Activated gamma-delta T cell (primary cell): Measurements from ENCODE around the gene CDH8.

Experiments used
- DNase-seq: peaks from one replicate; lab custom pipeline; 2025; lab: John Stamatoyannopoulos, UW
- total RNA-seq, 2 donors: gene quantifications; one replicate each; lab custom pipeline; 2026; lab: John Stamatoyannopoulos, UW

The CDH8 gene, protein sequence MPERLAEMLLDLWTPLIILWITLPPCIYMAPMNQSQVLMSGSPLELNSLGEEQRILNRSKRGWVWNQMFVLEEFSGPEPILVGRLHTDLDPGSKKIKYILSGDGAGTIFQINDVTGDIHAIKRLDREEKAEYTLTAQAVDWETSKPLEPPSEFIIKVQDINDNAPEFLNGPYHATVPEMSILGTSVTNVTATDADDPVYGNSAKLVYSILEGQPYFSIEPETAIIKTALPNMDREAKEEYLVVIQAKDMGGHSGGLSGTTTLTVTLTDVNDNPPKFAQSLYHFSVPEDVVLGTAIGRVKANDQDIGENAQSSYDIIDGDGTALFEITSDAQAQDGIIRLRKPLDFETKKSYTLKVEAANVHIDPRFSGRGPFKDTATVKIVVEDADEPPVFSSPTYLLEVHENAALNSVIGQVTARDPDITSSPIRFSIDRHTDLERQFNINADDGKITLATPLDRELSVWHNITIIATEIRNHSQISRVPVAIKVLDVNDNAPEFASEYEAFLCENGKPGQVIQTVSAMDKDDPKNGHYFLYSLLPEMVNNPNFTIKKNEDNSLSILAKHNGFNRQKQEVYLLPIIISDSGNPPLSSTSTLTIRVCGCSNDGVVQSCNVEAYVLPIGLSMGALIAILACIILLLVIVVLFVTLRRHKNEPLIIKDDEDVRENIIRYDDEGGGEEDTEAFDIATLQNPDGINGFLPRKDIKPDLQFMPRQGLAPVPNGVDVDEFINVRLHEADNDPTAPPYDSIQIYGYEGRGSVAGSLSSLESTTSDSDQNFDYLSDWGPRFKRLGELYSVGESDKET
- total RNA-seq, result 0.04 to 0.51 reads per million in 2 donors

DNA sequence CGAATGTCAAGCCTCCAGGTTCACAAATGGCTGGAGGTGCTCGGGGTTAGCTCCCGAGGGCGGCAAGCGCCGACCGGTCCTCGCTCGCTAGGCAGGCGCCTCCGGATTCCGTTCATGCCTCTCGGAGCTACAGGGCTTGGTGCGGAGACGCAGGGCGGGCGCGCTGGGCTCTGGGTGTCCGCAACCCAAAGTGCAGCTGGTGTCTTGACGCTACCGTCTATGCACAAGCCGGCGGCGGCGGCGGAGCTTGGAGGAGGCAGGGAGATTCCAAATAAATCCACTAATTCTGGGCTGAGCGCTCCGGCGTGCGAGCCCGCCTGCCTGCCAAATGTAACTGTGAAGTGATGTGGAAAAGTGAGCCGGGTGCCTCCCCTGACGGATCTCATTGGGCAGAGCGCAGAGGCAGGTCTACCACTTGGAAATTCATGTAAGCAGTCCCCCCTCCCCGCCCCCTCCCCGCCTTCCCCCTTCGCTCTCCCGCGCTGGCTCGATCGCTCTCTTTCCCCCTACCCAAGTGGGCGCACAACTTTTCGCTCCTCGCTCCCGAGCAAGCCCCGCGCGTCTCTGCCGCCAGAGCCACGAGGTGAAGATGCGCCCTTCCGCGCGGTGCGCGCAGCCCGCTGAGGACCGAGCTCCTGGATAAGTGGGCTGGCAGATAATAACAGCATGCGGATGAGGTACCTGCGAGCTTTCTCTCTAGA is at the start of gene CDH8:
Gene CDH8 (minus strand): TSS at position 338 of the 701 bp plus-strand sequence. CDS start 15,035 bp downstream, outside the sequence.
- DNase-seq, result no peak

DNA sequence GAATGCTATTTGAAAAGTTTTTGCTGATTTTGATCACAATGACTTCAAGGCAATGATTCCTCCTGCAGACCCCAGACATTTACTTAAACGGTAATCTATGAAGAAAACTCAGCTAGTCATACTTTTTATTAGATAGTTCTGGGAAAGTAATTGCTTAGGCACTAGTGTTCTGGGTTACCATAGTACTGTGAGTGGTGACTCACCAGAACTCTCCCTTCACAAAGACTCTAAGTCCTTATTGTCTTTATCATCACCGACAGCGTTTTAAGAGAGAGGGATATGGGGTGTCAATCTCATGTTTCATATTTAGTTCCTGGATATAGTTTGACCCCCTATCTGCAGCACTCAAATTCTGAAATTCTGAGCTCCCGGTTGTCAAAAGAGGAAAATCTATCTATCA is 43.0 kb upstream of the CDH8 start:
- DNase-seq, result no peak

DNA sequence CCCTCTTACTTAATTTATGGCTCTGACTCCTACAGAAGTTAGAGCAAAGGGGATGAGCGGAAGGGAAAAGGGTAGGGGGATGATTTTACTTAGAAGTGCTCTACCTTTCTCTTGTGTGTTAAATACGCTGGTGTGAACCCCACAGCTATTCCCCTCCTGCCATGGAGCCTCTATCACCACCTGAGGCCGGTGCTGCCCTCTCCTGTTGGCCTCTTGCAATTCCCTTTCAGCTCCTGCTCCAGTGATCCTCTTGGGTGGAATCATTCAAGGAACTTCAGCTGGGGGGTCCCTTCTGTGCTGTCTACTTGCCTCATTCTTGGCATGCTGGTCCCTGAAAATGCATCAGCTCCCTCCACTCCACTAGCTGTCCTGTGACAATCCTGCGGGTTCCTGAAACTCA is 41.8 kb upstream of the CDH8 start:
- no peak for DNase-seq

DNA sequence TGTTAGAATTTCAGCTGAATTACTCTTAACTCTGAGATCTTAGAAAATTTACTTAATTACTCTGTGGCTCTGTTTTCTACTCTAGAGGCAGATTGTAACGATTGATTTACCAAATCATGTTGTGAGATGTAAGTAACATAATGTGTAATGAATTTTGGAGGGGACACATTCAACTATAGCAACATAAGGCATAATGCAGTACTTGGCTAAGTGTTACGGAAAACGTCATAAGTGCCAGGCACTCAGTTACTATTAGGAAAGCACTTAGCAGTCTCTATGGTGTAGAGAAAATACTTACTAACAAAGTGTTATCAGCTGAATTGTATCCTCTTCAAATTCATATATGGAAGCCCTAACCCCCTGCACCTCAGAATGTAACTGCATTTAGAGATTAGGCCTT is 40.6 kb upstream of the CDH8 start:
- no peak for DNase-seq

DNA sequence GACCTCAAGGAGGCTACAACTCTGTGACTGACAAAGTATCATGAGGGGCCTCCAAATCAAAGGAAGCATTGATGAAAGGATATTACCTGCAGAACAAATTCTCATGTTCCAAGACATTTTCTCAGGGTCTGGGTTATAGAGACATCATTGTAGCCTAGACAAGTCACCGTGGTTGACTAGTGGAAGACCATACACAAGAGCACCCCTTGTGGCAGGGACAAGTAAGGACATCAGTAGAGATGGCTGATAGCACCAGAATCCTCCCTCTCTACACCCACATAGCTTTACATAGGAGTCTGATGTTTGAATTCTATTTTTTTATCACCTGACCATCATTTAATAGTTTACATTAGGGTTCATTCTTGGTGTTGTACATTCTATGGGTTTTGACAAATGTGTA is 32.5 kb upstream of the CDH8 start:
- no peak for DNase-seq

DNA sequence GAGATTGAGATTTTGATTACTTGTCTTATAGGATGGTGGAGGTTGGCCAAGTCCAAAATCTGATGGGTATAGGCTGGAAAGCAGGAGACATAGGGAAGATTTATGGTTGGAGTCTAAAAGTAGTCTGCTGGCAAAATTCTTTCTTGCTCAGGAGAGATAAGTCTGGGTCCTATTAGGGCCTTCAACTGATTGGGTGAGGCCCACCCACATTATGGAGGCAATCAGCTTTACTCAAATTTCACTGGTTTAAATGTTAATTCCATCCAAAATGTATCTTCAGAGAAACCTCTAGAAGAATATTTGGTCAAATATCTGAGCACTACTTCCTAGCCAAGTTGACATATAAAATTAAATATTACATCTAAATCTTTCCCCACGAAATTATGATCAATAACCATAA is 31.7 kb upstream of the CDH8 start:
- DNase-seq, result no peak

DNA sequence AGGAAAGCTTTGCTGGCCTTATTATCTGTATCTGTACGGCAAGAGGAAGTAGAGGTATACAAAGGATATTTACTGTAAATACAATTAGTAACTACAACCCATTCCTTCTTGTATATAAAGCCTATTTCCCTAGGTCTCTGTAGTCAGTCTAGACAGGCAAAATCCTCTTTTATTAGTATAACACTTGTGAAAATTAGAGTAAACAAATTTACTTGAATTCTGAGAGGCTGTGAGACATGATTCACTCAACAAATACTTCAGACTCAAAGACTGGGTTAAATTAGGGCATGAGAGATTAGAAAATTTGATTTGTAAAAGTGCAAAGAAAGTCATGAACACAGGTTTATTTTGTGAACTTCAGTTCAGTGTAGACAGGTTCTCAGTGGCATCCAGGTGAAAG is 30.9 kb upstream of the CDH8 start:
- DNase-seq, result no peak

DNA sequence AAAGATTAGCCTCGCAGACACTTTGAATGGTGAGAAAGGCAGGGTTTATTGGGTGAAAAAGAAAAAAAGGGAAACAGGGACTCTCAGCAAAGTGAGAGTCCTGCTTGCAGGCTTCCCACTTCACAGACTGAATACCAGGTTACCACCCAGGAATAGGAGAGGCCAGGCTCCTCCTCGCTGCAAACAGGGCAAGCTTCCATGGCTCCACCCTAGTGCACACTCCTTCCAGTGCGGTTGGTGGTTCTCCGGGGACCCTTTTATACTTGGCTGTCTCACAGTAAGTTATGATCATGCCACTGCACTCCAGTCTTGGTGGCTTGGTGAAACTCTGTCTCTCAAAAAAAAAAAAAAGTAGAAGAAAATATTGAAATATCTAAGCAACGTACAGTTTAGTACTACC is 30.5 kb upstream of the CDH8 start:
- DNase-seq, result no peak

DNA sequence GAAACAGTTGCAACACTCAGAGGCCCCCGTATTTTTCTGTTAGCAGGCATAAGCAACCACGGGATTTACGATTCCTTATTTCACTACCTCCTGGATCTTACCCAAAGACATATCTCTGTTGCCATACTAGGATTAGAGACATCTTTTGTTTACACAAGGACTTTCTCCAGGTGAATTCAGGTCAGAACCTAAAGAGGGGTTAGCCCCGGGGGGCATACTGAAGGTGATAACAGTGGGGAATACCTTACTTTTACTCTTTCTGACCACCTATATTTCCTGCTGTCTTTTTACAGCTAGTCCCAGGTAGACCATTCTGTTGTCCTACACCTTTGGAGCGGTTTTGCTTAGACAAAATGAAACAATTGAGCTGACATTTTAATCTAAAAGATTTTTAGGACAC is 27.9 kb upstream of the CDH8 start:
- DNase-seq, result no peak

DNA sequence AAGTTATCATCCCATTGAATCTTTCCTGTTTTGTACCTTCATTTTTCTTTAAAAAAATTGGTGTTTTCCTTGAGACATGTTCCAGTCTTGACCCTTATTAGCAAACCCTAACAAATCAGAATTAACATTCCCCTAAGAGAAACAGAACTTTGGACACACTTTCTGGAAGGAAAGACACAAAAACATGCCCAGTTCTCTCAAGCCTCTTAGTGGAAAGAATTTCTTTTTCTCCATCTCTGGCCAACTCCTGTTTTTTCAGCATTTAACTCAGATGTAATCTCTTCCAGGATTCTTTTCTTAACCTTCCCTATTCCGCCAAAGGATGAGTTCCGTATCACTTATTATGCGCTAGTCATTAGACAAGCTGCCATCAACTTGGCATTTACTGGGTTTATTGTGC is 23.9 kb upstream of the CDH8 start:
- DNase-seq, result no peak

DNA sequence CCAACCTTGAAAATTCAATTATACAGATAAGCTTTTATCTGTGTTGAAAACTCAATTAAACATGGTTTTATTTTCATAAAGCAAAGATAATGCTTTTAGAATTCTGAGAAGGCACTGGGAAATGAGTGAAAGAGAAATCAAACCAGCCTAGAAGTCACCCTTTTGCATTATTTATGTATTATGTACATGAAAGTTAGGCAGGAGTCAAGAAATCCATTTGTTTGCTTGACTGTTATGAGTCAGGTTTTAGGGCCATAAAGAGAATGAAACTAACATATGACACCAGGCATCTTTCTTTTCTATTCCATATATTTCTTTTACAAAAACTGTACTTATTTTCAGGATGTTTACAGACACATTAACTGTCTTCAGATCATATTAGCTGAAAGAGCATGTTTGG is 23.3 kb upstream of the CDH8 start:
- DNase-seq, result no peak

DNA sequence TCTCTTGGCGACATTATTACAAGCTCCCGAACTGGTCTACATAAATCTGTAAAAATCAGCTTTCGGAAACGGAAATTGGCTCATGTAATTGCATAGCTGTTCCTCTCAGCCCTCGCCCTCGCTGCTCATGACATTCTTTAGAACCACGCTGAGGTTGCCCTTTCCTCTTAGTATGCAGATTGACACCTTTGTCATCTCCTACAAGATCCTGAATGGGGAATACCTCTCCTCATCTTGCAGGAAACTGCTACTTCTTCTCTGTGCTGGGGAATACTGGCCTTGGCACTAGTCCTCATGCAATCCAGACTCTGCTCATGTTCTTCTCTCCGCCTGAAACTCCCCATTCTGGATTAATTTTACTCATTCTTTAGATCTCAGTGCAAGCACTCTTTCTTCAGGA is 22.2 kb upstream of the CDH8 start:
- no peak for DNase-seq

DNA sequence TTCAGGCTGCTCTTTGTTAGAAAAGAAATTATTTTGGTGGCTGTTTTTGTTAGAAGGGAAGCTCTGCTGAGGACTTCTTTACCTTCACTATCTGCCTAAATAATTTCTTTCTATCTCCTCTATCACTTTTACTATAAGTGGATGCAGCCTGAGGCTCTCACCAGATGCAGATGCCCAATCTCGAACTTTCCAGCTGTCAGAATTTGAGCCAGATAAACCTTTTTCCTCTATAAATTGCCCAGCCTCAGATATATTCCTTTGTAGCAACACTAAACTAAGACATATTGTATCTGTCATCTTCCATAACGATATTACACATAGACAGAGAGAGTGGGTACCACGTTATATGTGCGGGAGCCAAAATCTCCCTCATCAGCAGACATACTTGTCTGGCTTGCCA is 15.7 kb upstream of the CDH8 start:
- DNase-seq, result no peak

DNA sequence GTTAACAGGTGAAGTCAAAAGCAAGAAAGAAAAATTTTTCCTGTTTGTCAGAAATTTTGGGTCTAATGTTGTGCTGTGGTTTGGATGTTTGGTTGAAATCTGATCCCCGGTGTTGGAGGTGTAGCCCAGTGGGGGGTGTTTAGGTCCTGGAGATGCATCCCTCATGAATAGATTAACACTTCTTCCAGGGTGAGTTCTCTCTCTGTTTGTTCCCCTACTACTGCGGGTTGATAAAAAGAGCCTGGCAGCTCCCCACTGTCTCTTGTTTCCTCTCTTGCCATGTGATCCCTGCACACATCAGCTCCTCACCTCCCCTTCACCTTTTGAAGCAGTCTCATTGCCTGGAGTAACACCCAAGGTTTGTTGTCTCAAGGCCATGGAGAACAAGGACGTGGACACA is 14.6 kb upstream of the CDH8 start:
- DNase-seq, result no peak

DNA sequence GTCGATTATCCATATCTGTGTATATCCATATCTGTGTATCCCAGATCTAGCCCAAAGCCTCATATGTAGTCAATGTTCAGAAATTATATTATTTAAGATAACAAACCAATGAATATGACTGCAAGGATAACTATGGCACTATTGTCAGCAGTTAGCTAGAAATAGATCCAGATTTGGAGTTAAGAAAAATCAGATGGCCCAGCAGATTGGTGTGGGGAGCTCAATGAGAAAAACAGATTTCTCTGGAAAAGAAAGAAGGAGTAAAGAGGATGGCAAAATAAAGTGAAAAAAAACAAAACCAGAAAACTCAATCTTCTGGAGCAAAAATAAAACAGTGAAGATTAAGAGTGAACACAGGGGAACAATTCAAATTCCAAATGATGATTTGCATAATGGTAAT is 10.6 kb upstream of the CDH8 start:
- no peak for DNase-seq

DNA sequence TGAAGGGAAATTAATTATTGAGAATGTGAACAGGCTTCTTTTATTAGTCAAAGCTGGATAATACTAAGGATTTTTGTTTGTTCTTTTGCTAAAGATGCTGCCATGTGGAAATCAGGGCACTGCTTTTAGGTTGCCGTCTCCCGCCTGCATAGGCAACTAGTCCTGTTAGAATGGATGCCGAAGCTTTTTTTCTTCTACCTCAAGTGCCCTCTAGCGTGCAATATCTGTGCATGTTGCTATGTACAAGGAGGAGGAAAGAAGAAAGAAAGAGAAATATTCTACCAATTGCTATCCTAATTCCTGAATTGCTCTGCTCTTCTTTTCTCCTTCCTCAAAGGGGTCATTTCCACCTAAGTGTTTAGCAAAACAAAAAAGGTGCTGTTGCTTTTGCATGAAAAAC is 5.2 kb upstream of the CDH8 start:
- no peak for DNase-seq

DNA sequence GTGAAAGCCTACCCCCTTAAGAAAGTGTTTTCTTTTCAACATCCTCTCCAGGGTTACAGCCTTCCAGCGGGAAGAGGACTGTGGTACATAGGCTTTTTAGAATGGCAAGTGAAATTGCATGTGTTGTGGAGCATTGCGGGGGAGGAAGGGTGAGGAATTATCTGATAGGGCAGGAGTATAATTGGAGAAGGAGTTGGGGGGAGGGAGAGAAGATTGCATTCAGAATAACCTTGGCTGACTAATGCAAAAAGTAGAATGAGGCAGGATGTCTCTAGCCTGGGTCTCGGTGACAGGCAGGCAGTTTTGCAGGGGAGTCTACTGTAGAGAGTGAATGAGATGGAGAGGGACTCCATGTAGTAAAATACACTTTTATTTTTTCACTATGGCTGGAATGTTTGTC is 2.4 kb upstream of the CDH8 start:
- DNase-seq, result no peak

DNA sequence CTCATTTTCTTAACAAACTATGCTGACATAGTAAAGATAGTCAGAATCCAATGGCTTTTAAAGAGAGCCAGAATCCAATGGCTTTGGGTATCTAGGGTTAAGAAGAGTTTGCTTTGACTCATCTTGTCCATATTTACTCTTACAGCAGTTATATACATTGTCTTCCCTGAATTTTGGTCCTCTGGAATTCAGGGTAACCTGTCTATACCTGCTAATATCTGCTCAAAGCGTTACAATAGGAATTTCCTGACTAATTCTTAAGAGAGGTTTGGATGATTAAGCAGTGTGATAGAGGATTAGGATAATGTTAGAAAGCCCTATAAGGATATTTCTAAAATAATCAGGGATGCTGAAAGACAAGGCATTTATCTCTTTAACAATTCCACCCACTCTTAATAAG is 2.0 kb upstream of the CDH8 start:
- no peak for DNase-seq

DNA sequence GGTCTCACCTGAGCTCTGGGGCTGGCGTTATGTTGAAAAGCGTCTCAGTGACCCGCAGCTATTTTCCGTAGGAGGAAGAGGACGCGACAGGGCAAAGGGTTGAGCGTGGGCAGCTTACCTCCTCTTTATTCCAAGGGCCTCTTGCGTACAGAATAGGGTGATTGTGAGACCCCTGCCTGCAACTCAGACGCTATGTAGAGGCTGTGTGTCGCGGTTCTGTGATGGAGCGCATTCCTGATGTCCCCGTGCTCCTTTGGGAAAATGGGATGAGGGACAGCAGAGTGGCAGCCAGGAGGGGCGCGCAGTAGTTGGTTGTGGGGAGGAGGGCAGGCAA is 531 bp upstream of the CDH8 start:
- no peak for DNase-seq

DNA sequence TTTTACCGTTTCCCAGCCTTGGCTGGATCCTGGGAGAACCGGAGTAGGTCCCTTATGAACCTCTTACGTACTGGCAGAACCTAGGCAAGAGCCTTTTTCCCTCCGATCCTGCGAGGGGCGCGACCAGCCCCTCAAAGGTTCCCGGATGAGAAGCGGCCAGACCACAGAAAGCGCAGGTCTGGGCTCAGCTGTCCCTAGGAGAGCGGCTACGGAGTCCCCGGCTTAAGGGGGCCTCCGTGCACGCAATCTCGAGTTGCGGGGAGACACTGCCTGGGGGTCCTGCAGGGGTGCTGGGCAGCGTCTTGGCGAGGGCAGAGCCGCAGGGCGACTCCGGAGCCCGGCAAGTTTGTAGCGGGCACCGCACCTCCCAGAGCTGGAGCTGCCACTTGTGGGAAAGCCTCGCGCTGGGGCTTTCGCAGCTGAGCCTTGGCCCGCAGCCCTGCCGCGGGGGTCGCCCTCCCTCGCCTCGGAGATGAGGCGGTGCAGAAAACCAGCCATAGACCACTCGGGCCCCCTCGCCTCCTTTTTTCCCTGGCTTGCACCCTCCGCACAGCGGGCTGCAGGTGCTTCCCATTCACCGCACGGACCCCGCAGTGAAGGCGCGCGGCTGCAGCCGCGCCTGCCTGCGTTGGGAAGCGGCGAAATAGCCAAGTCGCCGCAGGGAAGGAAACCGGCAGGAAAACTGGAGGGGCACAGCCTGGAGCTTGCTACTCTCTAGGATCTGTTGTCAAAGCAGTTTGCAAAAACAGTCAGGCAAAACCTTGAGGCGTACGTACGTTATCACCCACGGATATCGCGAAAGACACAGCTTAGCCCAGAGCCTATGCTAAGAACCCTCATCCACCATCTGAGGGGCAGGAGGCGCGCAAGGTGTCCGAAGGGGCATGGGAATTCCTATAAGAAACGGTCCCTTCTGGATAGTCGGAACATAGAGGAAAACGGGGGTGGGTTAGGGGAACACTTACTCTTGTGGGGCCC is 834 bp downstream of the CDH8 start:
- no peak for DNase-seq

DNA sequence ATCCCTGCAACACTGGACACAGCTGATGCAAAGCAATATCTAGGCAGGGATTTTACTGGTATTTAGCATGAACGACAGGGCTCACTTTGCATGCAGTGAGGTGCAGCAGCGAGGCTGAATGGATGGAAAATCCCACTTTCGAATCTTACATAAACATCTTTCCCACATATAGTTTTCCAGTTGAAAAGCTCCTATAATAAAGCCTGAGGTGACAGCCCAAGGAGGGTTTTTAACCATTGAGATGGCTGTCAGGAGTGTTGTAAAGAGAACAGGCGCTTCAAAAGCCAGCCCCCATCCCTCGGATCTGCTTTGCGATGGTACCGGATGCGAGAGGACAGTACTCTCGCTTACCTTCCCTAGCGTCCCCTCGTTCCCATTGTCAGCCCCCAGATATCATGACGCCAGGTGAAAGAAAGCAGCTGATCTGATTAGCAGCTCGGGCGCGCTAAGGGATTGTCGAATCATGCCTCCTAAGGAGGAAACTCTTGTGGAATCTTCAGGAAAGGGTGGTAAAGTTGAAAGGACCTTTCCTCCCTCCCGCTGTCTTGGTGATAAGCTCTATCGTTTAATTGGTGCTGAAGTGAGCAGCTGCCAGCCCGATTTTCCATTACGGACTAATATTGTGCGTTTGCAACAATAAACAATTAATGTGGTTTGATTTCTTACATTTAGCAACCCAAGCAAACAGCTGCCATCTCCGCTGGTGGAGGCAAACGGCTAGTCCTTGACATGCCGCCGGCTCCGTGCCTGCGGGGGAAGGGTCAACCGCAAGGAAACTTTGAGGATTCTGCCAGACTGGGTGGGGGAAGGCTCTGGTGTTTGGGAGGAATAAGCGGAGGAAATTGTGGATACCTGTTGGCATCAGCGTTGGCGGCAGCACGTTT is 1.8 kb downstream of the CDH8 start:
- no peak for DNase-seq
